NCI-H2196 (cell line): ENCODE data around the gene ZIC4.

Experiments
- DNase-seq: peaks from one replicate; lab custom pipeline; 2025; ENCODE audit not compliant: unreplicated experiment; lab: John Stamatoyannopoulos, UW

ZIC4 gene

GRCh38 chr3:147371771-147372340, 34.5 kb downstream of the ZIC4 start:
- no peak for DNase-seq

DNA sequence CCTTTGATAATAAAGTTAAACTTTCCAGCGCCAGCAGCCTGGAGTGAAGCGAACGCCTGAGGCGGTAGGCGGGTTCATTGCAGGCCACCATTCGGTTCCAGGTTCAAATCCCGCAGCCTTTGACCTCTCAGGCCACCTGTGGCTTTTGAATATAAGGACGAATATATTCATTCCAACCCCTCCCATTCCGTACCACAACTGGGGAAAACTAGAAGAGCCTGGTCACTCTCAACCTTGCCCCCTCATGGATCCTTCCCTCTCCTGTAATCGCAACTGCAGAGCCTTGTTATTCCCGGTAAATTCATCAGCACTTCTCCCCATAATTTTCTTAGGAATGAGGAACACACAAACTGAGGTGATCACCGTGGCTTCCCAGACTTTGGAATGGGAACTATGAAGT, 35.2 kb downstream of the ZIC4 start:
- DNase-seq, result no peak

GRCh38 chr3:147370349-147370748, 36.0 kb downstream of the ZIC4 start:
- no peak for DNase-seq

GRCh38 chr3:147369661-147370123, 36.7 kb downstream of the ZIC4 start:
- no peak for DNase-seq

- DNase-seq, result no peak
These were observed 37.1 kb downstream of the ZIC4 start for GRCh38 chr3:147369231-147369630.

DNA sequence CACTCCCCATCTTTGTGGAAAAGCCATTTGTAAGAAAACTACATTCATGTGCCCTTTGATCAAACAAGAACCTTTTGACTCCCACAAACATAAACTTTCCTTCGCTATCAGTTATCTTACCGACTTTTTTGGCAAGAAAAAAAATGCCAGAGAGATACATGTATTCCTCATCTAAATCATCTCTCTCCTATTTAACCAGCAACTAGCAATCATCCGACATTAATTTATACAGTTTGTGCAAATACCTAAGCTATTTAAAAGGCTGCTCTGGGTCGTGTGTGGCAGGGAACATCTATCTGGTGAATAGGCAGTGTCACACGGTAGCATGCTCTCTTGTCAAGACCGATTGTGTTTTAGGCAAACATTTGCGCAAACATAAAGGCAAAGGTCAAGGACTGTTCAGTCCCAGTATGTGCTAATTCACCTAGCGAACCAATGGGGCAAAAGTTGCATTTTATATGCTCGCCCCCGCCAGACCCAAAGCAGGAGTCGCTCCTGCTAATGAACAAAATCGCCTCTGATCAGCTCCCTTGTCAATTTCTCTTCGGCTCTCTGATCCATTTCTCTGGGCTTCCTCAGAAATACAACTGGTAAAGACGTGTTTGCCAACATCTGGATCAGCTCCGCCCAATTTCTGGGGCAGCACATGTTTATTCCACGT, 37.7 kb downstream of the ZIC4 start:
- DNase-seq, result no peak

DNA sequence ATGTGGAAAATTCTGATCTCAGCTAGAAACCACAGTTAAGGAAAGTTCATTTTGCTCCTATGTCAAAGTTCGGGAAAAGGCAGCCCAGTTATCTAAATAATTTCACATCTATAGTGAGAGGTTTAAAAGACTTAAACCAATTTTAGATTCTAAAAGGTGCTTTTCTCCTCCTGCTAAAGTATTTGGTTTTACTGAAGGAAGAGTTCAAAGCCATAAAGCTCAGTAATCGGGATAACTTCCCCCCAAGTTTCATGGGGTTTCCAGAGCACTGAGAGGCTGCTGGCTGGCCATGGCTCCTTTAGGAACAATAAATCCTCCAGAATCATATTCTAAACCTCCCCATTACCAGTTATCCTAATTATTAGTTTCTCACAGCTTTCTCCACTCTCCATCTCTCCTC, 38.2 kb downstream of the ZIC4 start:
- no peak for DNase-seq

- DNase-seq, result no peak
These were observed 38.7 kb downstream of the ZIC4 start for GRCh38 chr3:147367676-147368075.

- no peak for DNase-seq
These were observed 40.9 kb downstream of the ZIC4 start for GRCh38 chr3:147365196-147366115.

- DNase-seq, result no peak
These were observed 41.6 kb downstream of the ZIC4 start for GRCh38 chr3:147364771-147365170.

DNA sequence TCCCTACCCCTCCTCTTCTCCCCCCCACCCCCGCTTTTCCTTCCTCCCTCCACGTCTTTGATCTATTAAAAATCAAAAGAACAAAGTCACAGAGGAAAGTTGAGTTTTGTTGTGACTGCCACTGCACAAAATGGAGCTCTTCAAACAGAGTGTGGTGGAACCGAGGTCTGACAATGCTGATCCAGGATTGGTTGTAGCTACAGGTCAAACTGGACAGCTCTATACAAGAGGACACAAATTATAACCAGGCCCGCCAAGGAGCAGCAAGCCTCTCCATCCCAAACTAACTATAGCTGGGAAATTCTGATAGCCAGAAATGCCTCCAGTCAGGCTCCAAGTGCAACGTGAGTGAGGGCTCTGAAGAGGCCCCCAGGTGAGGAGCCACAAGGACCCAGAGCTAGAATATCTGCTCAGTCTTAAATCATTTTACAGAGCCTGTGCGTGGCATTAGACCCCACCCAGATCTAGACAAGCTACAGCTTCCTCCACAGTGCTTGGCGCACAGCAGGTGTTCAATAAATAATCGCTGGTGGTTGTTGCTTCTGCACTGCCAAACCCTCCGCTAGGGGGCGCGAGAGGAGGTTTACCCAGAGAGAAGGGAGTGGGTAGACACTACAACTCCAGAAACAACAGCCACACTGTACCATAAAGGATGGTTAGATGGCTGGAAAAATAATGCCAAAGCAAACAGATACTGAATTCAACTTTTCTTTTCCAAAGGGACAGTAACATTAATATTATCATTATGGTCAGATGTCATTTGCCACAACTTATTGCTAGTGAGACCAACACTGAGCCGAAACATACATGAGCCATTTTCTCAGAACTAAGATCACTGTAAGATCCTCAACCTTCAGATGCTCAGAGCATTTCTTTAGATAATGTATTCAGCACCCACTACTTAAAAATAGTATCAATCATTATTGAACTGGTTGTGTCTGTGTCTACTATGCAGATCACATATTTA, 44.6 kb downstream of the ZIC4 start:
- no peak for DNase-seq

DNA sequence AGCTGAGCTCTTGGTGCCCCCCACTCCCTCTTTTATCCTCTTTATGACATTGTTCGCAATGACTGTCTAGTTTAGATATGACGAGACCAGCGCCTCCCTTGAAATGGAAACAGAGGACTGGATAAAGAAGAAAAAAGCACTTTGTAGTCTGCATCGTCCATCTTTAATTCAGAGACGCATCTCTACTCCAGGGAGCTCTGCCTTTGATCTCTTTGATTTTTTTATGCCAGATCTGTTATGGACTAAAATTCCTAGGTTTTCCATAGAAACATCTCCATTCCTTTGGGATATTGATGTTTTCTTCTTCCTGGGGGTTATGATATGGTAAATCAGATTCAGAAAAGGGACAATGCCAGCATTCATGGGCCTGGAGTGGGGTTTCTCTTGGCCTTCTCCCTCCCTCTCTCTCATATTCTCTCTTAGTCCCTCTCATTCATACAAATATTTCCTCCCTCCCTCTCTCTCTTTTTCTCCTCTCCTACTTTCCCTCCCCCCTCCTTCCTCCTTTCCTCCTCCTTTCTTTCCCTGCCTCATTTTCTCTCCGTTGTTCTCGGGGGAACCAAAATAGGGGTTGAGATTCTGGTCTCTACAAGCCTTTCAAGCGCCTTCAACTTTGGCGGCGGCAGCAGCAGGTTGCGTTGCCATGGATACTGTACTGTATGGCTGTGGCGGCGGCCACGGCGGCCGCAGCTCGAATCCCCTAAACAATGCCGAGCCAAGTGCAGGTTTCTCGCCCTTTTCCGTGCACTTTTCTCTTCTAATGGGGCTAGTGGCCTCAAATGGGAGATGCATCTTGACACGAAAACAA, 45.5 kb downstream of the ZIC4 start:
- DNase-seq, result no peak

GRCh38 chr3:147360051-147360439, 46.3 kb downstream of the ZIC4 start:
- no peak for DNase-seq

DNA sequence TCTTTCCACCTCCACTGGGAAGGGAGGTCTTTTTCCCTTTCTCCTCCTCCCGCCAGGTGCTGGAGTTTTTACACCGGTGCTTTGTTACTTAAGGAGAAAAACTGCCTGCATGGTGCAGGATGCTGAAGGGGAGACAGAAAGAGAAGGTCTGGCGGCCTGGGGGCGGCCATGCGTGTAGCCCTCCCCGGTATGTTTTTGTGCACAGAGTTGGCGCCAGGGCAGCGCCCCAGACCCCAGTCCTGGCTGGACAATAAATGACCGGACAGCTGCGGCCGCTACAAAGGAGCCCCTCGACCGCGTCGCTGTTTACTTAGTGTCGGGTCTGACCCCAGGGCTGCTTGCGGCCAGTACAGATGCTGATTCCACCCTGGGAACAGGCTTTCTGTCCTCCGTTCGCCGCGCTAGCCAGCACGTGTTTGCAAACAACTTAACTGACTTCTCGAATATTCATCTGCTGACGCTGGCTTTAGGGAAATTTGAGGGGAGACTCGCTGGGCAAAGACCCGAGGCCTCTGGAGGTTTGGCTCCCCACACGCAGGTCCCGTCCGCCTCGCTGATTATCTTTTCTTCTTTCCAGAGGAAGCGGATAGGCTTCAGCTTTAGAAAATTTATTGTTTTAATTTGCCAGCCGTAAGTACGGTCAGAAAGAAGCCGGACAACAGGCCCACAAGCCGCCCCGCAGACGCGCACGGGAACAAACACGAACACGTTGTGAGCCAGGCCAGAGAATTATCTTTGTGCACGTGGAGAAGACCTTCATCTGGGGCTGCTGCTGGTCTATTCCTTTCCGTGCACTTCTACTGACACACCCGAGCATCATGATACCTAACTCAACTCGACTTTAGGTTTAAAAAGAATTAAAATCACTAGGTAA, 46.9 kb downstream of the ZIC4 start:
- no peak for DNase-seq

DNA sequence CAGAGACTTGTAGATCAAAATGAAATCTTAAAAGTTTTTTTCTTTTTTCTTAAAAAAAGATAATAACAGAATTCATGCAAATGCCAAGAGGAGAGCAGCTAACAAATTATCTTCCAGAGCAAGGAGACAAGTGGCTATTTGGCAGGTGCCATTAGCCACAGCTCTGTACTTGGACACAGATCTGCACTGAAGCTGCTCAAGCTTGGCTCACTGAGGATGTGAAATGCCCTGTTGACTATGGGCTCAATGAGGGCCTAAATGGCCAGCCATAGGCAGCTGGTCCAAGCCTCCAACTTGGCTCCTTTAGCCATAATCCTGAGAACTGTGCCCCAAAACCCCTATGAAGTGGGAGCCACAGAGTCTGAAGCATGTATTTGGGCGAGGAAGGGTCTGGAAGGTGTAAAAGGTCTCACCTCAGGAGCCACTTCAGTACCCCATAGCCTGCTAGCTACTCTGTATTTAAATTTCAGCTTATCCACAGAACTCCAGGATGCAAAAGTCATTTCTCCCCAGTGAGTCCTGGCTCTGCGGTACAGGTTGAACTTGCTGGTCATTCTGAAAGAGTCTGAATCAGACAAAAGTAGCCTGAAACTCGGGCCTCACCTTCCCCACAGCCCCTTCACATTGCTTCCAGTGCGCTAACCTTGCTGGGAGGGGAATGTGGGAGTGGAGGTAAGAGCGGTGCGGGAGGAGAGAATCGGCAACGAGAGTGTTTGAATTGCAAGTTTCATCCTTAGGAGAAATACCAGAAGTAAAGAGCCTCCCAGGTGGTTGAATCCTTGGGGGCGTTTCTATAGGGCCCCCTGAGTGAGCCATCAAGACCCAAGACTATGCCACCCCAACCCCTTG, 48.0 kb downstream of the ZIC4 start:
- no peak for DNase-seq

- DNase-seq, result no peak
These were observed 49.1 kb downstream of the ZIC4 start for GRCh38 chr3:147356909-147357900.
